ENCODE data around the gene SUPT20H.
A peak's percentile ranks its signal among the peaks of the same experiment; 100 is the strongest.

Gene SUPT20H

GRCh38 chr13:37009692-37010091 lies 49.8 kb downstream of the SUPT20H start:
- no peak overlapping the region for H3K27ac ChIP-seq
- no peak for TF ChIP-seq ZFX (IDR thresholded peaks at IDR 0.05)
- no peak for TF ChIP-seq CTCF (conservative IDR thresholded peaks at IDR 0.05)

GRCh38 chr13:37001921-37002250 lies 57.6 kb downstream of the SUPT20H start:
- no peak overlapping the region for H3K27ac ChIP-seq
- TF ChIP-seq CTCF (conservative IDR thresholded peaks at IDR 0.05) = no peak

GRCh38 chr13:36999054-36999714 lies 60.3 kb downstream of the SUPT20H start, which contains the start of gene ALG5:
Gene ALG5, minus strand, starts transcription at chr13:36999340. Its CDS starts 40 bp downstream, at chr13:36999300.
- H3K27ac ChIP-seq = peak within 1 kb of the TSS; percentile 81
- TF ChIP-seq ZFX (IDR thresholded peaks at IDR 0.05) = 0 out of 2 replicates have a peak, but pooled peaks have one; percentile 20
- peak; percentile 98 for TF ChIP-seq CTCF (conservative IDR thresholded peaks at IDR 0.05)

- H3K27ac ChIP-seq = peak overlapping the region; percentile 81
- TF ChIP-seq ZFX (IDR thresholded peaks at IDR 0.05) = no peak
- no peak for TF ChIP-seq CTCF (conservative IDR thresholded peaks at IDR 0.05)
Observed at GRCh38 chr13:36998624-36999041, 60.9 kb downstream of the SUPT20H start.

GRCh38 chr13:36997716-36998427 lies 61.6 kb downstream of the SUPT20H start:
- TF ChIP-seq ZFX (IDR thresholded peaks at IDR 0.05) (no peak), CTCF (conservative IDR thresholded peaks at IDR 0.05) (no peak)
- H3K27ac ChIP-seq = peak overlapping the region; percentile 81

GRCh38 chr13:36992362-36992761 lies 67.1 kb downstream of the SUPT20H start:
- H3K27ac ChIP-seq = no peak overlapping the region
- TF ChIP-seq ZFX (IDR thresholded peaks at IDR 0.05) = no peak
- no peak for TF ChIP-seq CTCF (conservative IDR thresholded peaks at IDR 0.05)

- H3K27ac ChIP-seq = no peak overlapping the region
- TF ChIP-seq CTCF (conservative IDR thresholded peaks at IDR 0.05) (no peak), ZFX (IDR thresholded peaks at IDR 0.05) (no peak)
Observed at GRCh38 chr13:36986462-36987240, 72.8 kb downstream of the SUPT20H start.
